ENCODE measurements around the gene ADA.

The ADA gene

DNA sequence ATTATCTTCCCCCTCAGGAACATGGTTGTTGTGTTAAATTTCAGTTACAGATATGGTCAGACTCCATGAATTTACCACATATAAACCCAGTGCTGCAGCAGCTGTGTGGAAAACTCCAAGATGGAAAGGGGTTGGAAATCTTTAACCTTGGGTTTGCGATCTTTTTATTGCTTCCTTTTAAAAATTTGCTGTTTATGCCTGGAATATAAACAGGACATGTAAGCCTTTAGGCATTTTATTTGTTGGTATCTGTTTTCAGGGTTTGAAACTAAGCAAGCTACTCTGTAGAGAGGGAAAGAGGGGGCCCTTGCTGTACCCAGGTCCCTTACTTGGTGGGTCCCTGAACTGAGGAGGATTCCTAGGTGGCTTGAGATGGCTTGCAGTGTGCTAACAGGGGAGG, 68.3 kb downstream of the ADA start:
- no peak for DNase-seq (ENCODE audit: low read depth in 2 of 3, low spot score in 1 of 3)

DNA sequence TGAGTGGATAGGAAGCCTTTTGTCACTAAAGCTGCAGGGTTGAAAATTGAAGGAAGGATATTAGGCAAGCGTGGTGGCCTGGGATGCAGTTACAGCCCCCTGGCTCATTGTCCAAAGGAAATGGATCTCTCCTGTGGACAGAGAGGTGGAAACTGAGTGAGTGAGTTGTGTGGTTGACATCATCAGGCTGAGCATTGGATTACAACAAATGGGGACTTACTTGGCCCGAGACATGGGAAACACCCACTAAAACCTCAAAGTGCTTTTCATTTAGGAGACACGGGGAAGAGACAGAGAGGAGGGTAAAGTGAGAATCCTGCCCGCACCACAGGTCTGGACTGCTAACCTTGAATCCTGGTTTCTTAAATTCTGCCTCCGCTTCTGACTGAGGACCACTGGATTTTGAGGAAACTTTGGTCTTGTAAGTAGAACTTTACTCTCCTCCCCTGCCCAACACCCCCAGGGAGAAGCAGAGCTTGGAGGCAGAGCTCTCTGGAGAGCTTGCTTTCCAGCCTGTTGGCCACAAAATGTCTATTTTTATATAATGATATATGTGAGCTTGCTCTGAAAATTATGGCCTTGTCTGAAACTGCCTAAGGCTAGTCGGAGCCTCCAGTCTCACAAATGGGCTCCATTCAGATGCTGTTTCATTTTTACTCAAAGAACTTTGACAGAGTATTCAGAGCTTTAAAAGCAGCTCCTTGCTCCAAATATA, 69.0 kb downstream of the ADA start, which contains the start of gene PKIG:
TSS of gene PKIG (plus strand) at position 269 of the 715 bp plus-strand sequence. CDS start 31,978 bp downstream, outside the sequence.
- DNase-seq (ENCODE audit: low read depth in 2 of 3, low spot score in 1 of 3): no peak

GRCh38 chr20:44581515-44581914, 70.0 kb downstream of the ADA start:
- no peak for DNase-seq (ENCODE audit: low read depth in 2 of 3, low spot score in 1 of 3)

GRCh38 chr20:44580581-44581268, 70.8 kb downstream of the ADA start:
- DNase-seq (ENCODE audit: low read depth in 2 of 3, low spot score in 1 of 3): no peak

- no peak for DNase-seq (ENCODE audit: low read depth in 2 of 3, low spot score in 1 of 3)
These were observed 72.0 kb downstream of the ADA start for GRCh38 chr20:44579313-44580081.

GRCh38 chr20:44576297-44576696, 75.2 kb downstream of the ADA start:
- no peak for DNase-seq (ENCODE audit: low read depth in 2 of 3, low spot score in 1 of 3)

DNA sequence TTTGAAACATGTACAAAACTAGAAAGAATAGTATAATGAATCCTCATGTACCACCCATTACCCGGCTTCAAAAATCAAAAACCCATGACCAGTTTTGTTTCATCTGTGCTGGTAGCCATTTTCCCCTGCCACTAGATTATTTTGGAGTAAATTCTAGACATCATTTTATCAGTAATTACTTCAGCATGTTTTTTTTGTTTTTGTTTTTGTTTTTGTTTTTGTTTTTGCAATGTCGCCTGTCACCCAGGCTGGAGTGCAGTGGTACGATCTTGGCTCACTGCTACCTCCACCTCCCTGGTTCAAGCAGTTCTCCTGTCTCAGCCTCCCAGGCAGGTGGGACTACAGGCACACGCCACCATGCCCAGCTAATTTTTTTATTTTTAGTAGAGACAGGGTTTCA, 77.1 kb downstream of the ADA start:
- DNase-seq (ENCODE audit: low read depth in 2 of 3, low spot score in 1 of 3): no peak

- no peak for DNase-seq (ENCODE audit: low read depth in 2 of 3, low spot score in 1 of 3)
These were observed 78.0 kb downstream of the ADA start for GRCh38 chr20:44573501-44573869.

DNA sequence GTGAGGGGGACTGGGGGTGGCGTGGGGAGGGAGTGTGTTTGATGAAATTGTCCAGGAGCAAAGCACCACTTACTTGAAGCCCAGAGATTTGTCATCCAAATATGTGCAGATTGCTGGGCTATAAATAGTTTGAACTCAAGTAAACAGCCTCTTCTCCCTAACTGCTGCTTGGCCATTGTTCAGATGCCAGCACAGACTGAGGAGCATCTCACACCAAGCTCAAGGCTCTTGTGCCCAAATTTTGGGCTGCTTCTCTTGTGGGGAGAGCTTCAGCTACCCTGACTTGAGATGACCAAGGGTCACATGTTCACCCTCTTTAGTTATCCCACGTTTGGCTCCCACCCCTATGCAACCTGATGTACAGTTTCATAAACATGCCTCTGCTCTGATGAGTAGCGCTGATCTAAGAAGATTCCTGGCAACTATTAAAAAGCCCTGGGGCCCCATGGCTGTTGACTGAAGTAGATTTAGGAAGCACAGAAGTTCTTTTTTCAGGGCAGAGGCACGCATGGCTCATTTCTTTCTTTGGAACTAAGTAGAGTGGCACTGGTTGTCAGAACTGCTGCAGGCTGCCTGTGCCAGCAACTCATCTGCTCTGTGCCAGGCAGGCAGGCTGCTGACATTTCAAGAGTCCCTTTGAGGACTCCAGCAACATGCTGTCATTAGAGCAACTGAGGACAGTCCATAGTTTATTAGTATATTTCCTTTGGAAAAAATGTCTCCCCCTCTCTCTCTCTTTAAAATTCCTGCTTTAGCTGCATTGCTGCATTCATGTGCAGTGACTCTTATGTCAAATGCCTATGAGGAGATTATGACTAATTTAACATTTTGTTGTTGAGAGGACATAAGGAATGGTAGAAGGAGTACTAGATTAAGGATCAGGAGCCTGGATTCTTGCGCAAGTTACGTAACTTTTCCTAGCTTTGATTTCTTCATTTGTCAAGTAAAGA, 78.7 kb downstream of the ADA start:
- no peak for DNase-seq (ENCODE audit: low read depth in 2 of 3, low spot score in 1 of 3)

DNA sequence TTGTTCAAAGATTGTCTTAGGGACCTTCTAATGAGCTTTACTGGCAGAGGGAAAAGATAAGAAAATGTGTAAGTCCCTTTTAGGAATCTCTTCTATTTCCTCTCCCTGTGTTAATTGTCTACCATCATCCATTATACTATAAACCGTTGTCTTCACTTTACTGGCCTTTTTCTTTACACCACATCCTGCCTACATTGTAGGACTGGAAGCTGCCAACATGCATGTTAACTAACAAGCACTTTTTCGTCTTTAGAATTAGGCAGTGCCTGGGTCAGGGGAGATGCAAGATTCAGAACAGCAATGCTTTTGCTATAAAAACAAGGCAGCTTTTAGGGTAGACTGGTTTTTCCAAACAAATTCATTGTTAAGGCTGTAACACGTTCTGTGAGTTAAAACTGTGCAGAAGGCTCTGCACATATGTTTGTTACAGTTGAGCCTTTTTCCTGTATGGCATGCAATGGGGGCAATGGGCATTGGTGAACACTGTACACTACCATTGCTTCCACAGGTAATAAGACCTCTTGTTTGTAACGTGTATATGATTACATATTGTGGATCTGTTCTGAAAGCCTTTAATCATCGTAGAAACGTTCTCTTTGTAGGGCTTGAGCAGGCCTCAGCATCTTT, 80.0 kb downstream of the ADA start:
- DNase-seq (ENCODE audit: low read depth in 2 of 3, low spot score in 1 of 3): no peak

- DNase-seq (ENCODE audit: low read depth in 2 of 3, low spot score in 1 of 3): no peak
These were observed 81.1 kb downstream of the ADA start for GRCh38 chr20:44570367-44570766.

Data from stimulated activated CD4-positive, alpha-beta T cell treated with anti-CD3 and anti-CD28 coated beads, Interleukin-12 subunit alpha, Interleukin-12 subunit beta, amount 100 ng/mL, for 48 hours (primary cell).